Measurements from ENCODE around the gene VSIG10.

Gene VSIG10

DNA sequence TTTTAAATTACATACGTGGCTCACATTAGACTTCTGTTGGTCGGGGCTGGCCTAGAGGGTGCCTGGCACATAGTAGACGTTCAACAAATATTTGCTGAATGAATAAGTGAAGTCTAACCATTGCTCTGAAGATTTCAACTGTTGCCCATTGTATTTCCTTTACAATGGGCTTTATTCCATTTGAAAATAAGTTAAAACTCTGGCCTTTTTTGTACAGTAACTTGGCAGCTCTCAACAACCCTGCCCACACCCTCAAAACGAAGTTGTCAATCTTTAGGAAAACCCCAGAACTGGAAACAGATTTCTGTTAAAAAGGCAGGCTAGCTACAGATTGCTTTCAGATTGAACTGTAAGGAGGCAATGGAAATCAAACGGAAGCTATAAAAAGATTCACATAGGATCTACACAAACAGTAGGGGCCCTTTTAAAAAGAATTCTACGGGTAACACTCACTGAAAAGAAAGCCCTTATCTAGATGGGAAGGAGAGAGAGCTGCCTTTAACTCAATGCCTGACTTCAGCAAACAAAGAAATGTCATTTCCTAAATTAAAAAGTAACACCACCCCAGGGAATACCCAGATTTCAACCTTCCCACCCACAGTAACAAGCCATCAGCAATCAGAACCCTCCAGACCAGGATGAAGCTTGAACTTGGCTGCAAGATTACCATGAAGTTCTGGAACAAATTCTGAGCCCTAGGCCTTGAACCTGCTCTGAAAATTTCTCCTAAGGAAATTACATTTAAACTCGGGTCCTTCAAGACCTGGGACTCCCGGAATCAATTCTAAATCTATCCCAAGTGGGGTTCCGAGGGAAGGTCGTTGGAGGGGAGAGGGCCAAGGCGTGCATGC lies 44.2 kb downstream of the VSIG10 start (continued):
- TF ChIP-seq ZNF707 (tag by site-specific recombination; IDR thresholded peaks at IDR 0.05) (no peak), BCL11A (tag by site-specific recombination; IDR thresholded peaks at IDR 0.05; ENCODE audit: low read depth) (no peak), ZFHX2 (tag by site-specific recombination; conservative IDR thresholded peaks at IDR 0.05) (0 out of 2 replicates have a peak, but pooled peaks have one; percentile 9)
- TF ChIP-seq, protein P1, sequence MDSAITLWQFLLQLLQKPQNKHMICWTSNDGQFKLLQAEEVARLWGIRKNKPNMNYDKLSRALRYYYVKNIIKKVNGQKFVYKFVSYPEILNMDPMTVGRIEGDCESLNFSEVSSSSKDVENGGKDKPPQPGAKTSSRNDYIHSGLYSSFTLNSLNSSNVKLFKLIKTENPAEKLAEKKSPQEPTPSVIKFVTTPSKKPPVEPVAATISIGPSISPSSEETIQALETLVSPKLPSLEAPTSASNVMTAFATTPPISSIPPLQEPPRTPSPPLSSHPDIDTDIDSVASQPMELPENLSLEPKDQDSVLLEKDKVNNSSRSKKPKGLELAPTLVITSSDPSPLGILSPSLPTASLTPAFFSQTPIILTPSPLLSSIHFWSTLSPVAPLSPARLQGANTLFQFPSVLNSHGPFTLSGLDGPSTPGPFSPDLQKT (IDR thresholded peaks at IDR 0.05; ENCODE audit: borderline replicate concordance, low read depth, low read length), result no peak
- TF ChIP-seq, protein P2, sequence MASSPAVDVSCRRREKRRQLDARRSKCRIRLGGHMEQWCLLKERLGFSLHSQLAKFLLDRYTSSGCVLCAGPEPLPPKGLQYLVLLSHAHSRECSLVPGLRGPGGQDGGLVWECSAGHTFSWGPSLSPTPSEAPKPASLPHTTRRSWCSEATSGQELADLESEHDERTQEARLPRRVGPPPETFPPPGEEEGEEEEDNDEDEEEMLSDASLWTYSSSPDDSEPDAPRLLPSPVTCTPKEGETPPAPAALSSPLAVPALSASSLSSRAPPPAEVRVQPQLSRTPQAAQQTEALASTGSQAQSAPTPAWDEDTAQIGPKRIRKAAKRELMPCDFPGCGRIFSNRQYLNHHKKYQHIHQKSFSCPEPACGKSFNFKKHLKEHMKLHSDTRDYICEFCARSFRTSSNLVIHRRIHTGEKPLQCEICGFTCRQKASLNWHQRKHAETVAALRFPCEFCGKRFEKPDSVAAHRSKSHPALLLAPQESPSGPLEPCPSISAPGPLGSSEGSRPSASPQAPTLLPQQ (tag by site-specific recombination; IDR thresholded peaks at IDR 0.05), result peak; percentile 97

DNA sequence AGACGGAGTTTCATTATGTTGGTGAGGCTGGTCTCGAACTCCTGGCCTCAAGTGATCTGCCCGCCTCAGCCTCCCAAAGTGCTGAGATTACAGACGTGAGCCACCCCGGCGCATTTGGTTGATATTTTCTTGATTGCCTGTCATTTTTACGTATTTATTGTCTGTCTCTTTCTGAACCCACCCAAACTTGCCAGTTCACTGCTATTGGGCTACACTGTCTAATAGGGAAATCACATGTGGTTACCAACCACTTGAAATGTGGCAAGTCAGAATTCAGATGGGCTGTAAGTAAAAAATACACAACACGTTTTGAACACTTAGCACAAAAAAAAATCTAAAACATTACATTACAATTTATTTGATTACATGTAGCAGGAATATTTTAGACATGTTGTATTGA lies 44.9 kb downstream of the VSIG10 start:
- no peak for TF ChIP-seq ZNF747 (tag by site-specific recombination; IDR thresholded peaks at IDR 0.05)
- TF ChIP-seq, protein P3, sequence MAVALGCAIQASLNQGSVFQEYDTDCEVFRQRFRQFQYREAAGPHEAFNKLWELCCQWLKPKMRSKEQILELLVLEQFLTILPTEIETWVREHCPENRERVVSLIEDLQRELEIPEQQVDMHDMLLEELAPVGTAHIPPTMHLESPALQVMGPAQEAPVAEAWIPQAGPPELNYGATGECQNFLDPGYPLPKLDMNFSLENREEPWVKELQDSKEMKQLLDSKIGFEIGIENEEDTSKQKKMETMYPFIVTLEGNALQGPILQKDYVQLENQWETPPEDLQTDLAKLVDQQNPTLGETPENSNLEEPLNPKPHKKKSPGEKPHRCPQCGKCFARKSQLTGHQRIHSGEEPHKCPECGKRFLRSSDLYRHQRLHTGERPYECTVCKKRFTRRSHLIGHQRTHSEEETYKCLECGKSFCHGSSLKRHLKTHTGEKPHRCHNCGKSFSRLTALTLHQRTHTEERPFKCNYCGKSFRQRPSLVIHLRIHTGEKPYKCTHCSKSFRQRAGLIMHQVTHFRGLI (tag by site-specific recombination; IDR thresholded peaks at IDR 0.05), result no peak
- TF ChIP-seq ZNF211 (tag by site-specific recombination; IDR thresholded peaks at IDR 0.05; ENCODE audit: low read depth), result no peak
- TF ChIP-seq ZNF404 (tag by site-specific recombination; IDR thresholded peaks at IDR 0.05), result no peak
- TF ChIP-seq ZNF560 (tag by site-specific recombination; IDR thresholded peaks at IDR 0.05; ENCODE audit: borderline replicate concordance), result no peak
- TF ChIP-seq, protein P4, sequence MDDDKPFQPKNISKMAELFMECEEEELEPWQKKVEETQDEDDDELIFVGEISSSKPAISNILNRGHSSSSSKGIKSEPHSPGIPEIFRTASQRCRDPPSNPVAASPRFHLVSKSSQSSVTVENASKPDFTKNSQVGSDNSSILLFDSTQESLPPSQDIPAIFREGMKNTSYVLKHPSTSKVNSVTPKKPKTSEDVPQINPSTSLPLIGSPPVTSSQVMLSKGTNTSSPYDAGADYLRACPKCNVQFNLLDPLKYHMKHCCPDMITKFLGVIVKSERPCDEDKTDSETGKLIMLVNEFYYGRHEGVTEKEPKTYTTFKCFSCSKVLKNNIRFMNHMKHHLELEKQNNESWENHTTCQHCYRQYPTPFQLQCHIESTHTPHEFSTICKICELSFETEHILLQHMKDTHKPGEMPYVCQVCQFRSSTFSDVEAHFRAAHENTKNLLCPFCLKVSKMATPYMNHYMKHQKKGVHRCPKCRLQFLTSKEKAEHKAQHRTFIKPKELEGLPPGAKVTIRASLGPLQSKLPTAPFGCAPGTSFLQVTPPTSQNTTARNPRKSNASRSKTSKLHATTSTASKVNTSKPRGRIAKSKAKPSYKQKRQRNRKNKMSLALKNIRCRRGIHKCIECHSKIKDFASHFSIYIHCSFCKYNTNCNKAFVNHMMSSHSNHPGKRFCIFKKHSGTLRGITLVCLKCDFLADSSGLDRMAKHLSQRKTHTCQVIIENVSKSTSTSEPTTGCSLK (tag by site-specific recombination; IDR thresholded peaks at IDR 0.05), result no peak
- no peak for TF ChIP-seq KLF7 (tag by site-specific recombination; IDR thresholded peaks at IDR 0.05; ENCODE audit: borderline replicate concordance)
- no peak for TF ChIP-seq ZNF529 (tag by site-specific recombination; IDR thresholded peaks at IDR 0.05; ENCODE audit: insufficient replicate concordance)
- TF ChIP-seq, protein P5, sequence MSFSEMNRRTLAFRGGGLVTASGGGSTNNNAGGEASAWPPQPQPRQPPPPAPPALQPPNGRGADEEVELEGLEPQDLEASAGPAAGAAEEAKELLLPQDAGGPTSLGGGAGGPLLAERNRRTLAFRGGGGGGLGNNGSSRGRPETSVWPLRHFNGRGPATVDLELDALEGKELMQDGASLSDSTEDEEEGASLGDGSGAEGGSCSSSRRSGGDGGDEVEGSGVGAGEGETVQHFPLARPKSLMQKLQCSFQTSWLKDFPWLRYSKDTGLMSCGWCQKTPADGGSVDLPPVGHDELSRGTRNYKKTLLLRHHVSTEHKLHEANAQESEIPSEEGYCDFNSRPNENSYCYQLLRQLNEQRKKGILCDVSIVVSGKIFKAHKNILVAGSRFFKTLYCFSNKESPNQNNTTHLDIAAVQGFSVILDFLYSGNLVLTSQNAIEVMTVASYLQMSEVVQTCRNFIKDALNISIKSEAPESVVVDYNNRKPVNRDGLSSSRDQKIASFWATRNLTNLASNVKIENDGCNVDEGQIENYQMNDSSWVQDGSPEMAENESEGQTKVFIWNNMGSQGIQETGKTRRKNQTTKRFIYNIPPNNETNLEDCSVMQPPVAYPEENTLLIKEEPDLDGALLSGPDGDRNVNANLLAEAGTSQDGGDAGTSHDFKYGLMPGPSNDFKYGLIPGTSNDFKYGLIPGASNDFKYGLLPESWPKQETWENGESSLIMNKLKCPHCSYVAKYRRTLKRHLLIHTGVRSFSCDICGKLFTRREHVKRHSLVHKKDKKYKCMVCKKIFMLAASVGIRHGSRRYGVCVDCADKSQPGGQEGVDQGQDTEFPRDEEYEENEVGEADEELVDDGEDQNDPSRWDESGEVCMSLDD (tag by site-specific recombination; IDR thresholded peaks at IDR 0.05), result no peak
- no peak for TF ChIP-seq ZBTB17 (tag by site-specific recombination; IDR thresholded peaks at IDR 0.05)
- no peak for TF ChIP-seq ZNF112 (tag by site-specific recombination; IDR thresholded peaks at IDR 0.05)
- TF ChIP-seq, protein P6, sequence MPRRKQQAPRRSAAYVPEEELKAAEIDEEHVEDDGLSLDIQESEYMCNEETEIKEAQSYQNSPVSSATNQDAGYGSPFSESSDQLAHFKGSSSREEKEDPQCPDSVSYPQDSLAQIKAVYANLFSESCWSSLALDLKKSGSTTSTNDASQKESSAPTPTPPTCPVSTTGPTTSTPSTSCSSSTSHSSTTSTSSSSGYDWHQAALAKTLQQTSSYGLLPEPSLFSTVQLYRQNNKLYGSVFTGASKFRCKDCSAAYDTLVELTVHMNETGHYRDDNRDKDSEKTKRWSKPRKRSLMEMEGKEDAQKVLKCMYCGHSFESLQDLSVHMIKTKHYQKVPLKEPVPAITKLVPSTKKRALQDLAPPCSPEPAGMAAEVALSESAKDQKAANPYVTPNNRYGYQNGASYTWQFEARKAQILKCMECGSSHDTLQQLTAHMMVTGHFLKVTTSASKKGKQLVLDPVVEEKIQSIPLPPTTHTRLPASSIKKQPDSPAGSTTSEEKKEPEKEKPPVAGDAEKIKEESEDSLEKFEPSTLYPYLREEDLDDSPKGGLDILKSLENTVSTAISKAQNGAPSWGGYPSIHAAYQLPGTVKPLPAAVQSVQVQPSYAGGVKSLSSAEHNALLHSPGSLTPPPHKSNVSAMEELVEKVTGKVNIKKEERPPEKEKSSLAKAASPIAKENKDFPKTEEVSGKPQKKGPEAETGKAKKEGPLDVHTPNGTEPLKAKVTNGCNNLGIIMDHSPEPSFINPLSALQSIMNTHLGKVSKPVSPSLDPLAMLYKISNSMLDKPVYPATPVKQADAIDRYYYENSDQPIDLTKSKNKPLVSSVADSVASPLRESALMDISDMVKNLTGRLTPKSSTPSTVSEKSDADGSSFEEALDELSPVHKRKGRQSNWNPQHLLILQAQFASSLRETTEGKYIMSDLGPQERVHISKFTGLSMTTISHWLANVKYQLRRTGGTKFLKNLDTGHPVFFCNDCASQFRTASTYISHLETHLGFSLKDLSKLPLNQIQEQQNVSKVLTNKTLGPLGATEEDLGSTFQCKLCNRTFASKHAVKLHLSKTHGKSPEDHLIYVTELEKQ (tag by site-specific recombination; IDR thresholded peaks at IDR 0.05; ENCODE audit: borderline replicate concordance), result no peak
- H3K4me1 ChIP-seq (ENCODE audit: control insufficient read depth, insufficient read depth, low read length), result 0 out of 2 replicates have a peak, but pooled peaks cover 3% of the 10 kb centered on the region
- H3K36me3 ChIP-seq (ENCODE audit: control insufficient read depth in 2 of 2, insufficient read depth in 1 of 2, low read length in 2 of 2), result no peaks in the 10 kb centered on the region; a peak in 1 of 3 replicates
- ChIA-PET POLR2A (interaction anchor here (0.5 kb wide), 1 partner anchor 319 kb away, joined by 3 read pairs; no protein-coding TSS in a partner anchor), CTCF (interaction anchor here (0.6 to 1.0 kb wide), 4 partner anchors 45 to 939 kb away, joined by 3 read pairs; no protein-coding TSS in a partner anchor)
- H3K4me3 ChIP-seq (ENCODE audit: low read depth, low read length), result no peak overlapping the region
- no peaks in the 10 kb centered on the region for H3K9me3 ChIP-seq (ENCODE audit: control insufficient read depth, insufficient read depth, low read depth, low read length)
- H3K27ac ChIP-seq (ENCODE audit: extremely low read depth, low read depth, low read length), result no peak overlapping the region
